Kidney capillary endothelial cell (primary cell): ENCODE results near the gene HDLBP.

Source experiments
- DNase-seq: peaks from one replicate; pipeline ENCODE4 v3.0.0-alpha.2; 2018; ENCODE audit warnings: low spot score

The HDLBP gene

GRCh38 chr2:241315093-241315878 is at the start of gene HDLBP:
Gene HDLBP (minus strand): TSS chr2:241315672. CDS start chr2:241266869, 48,803 bp downstream.
- peak; percentile 95 for DNase-seq

DNA sequence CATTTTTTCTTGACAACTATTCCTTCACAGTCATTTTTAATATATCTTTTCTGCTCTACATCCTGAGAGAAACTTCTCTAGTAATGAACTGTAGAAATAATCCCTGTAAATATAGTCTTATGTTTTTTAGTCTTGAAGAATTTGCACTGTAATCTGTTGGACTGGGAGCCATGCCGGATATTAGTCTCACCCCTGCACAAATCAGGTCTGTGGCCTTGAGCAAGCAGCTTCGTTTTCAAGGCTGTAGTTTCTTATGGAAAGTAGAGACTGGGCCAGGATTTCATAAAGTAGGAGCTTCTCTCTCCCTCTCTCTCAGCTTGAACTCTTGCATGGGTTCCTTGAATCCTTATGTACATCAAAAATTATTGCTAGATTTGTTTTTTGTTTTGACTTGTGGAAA is 49.3 kb upstream of the HDLBP start:
- no peak for DNase-seq

GRCh38 chr2:241363426-241363825 is 48.0 kb upstream of the HDLBP start:
- DNase-seq = no peak

GRCh38 chr2:241359481-241360045 is 44.1 kb upstream of the HDLBP start:
- DNase-seq = no peak

DNA sequence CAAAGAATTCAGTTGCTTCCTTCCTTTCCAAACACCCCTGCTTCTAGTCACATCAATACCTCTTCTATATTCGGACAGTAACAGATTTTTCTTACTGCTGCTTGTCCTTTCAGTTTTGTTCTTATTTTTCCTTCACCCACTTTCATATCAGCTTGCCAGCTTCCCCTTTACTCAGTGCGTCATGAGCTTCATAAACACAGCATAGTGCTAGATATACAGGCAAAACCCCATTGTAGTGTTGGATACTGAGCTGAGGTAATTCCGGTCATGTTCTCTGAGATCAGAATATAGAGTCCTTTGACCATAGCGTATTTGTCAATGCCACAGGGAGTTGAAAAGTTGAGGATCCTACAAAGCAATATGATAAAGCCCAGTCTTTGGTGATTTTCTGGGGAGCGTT is 43.0 kb upstream of the HDLBP start:
- DNase-seq = no peak

DNA sequence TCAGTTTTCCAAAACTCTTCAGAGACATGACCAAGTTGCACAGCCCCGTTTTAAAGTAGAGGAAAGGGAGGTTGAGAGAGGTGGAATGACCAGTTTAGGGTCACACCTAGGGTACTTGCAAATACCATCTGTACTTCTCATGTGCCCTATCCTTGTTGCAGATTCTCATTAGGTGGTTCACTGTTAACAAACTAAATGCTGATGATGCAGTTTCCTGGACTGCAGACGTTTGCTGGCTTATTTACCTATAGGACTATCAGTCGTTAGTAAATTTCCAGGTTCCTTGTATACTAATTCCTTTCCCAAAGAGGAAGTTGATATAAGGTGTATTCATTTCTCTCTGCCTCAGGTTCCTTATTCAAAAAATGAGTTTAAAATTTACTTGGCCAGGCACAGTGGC is 42.1 kb upstream of the HDLBP start:
- DNase-seq = no peak

GRCh38 chr2:241356871-241357260 is 41.4 kb upstream of the HDLBP start:
- peak; percentile 13 for DNase-seq

- DNase-seq = peak; percentile 91
Measured at GRCh38 chr2:241355983-241356870, 40.8 kb upstream of the HDLBP start, which contains the start of gene FARP2. Gene FARP2 (plus strand): TSS chr2:241356285. CDS start chr2:241373108, 16,823 bp downstream.

DNA sequence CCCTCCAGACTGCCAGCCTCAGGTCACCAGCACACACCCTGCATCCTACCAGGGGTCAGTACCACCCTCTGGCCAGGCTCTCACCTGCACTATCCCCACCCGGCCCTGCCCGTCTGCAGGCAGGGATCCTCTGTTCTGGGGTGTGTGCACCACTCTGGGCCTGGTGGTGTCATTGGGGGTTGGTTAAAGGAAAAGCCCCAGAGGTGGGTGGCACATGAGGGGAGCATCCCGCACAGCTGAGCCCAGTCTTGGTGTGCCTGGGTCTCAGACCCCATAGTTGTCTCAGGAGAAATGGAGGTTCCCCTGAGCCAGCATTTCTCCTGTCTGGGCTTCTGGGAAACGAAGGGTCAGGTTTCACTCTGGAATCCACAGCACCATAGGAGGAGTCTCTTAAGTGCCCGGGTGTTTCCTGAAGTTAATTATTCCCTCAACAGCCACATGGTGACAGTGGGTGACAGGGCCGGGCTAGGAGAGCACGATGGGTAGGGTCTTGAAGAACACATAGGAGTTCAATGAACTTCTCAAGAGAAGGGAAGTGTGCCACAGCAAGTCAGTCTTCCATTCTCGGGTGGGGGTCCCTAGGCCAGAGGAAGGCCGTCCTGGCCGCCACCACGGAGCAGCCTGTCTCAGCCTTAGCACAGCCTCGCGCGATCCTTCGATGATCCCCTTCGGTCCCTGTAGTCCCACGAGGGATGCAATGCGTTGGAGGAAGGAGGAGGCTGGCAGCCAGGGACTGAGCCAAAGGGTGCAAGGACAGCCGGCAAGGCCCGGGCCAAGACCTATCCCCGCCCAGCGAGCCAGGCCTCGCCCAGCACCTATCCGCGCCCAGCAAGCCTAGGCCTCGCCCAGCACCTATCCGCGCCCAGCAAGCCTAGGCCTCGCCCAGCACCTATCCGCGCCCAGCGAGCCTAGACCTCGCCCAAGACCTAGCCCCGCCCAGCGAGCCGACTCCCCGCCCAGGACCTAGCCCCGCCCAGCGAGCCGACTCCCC is 39.5 kb upstream of the HDLBP start:
- peak; percentile 38 for DNase-seq

DNA sequence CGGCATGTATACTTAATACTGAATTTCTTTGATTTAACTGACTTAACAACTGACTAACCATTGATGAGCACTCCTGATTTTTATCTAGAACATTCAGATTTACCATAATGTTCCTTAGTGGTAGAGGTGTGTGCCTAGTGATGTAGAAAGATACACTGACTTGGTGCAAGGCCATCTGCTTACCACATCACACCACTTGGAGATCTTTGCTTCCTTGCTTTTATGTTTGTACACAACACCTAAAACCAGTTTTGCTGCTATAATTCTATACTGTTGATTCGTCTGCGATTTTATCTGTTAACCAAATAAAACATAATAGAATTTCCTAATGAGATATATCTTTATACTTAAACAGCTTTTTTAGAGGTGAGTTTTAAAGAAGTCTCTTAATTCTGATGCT is 36.8 kb upstream of the HDLBP start:
- DNase-seq = no peak

GRCh38 chr2:241351640-241352031 is 36.2 kb upstream of the HDLBP start:
- DNase-seq = no peak

GRCh38 chr2:241350878-241351639 is 35.6 kb upstream of the HDLBP start:
- no peak for DNase-seq

- no peak for DNase-seq
Measured at GRCh38 chr2:241350530-241350877, 35.0 kb upstream of the HDLBP start.

DNA sequence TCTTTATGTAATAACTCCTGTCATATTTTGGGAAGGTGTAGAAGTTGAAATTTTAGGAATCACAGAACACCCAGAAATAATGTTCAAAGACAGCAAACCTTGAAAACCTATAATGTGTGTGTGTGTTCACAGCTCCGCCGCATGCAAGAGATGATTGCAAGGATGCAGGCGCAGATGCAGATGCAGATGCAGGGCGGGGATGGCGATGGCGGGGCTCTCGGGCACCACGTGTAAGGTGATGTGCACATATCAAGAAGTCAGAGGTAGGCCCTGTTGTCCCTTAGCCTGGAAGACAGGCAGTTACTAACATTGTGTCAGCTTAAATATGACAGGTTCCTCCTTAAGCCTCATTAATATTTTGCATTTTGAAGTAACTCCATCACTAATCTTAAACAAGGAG is 34.5 kb upstream of the HDLBP start:
- DNase-seq = no peak

- no peak for DNase-seq
Measured at GRCh38 chr2:241344925-241345651, 29.6 kb upstream of the HDLBP start.

- DNase-seq = no peak
Measured at GRCh38 chr2:241340631-241341163, 25.2 kb upstream of the HDLBP start.

GRCh38 chr2:241339839-241340630 is 24.6 kb upstream of the HDLBP start:
- no peak for DNase-seq

DNA sequence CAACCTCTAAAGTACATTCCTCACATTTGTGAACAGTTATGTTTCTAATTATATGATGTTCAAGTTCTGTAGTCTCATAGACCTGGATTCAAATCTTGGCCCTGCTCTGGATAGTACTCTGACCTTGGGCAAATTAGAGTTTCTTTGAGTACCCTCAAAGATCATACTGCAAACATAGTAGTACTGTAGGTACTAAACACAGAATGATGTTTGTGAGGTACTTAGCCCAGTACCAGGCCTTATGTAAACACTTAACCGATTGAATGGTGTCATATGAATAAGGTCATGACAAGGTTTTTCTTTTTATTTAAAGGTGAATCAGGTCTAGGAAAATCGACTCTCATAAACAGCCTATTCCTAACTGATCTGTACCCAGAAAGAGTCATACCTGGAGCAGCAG is 19.3 kb upstream of the HDLBP start:
- DNase-seq = no peak

DNA sequence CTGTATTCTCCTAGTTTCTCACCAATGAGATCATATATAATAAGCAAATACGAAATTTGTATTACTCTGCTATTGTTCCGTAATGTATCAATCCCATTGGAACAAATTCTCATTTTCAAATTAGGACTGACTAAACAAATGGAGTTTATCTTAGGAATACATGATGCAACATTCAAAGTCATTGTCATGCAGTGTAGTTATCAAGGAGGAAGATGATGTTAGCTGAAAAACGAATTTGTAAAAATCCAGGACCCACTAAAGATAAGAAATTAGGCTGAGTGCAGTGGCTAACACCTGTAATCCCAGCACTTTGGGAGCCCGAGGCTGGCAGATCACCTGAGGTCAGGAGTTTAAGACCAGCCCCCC is 15.1 kb upstream of the HDLBP start:
- DNase-seq = no peak
